CMK (cell line): Measurements from ENCODE around the gene PTPRT.

ENCODE experiments used
- DNase-seq: peaks from one replicate; pipeline ENCODE4 v3.0.0-alpha.2; 2010; ENCODE audit warnings: low read depth

PTPRT gene

GRCh38 chr20:42611889-42612837 is 577.5 kb downstream of the PTPRT start:
- no peak for DNase-seq

GRCh38 chr20:42611423-42611822 is 578.3 kb downstream of the PTPRT start:
- DNase-seq = no peak

GRCh38 chr20:42610070-42610469 is 579.6 kb downstream of the PTPRT start:
- no peak for DNase-seq

GRCh38 chr20:42609618-42610017 is 580.1 kb downstream of the PTPRT start:
- no peak for DNase-seq

GRCh38 chr20:42604998-42605956 is 584.4 kb downstream of the PTPRT start:
- no peak for DNase-seq

- no peak for DNase-seq
Observed at GRCh38 chr20:42603655-42604054, 586.1 kb downstream of the PTPRT start.

GRCh38 chr20:42598581-42598980 is 591.1 kb downstream of the PTPRT start:
- DNase-seq = no peak

- DNase-seq = no peak
Observed at GRCh38 chr20:42595625-42596024, 594.1 kb downstream of the PTPRT start.

GRCh38 chr20:42594659-42595058 is 595.0 kb downstream of the PTPRT start:
- DNase-seq = no peak

GRCh38 chr20:42594011-42594410 is 595.7 kb downstream of the PTPRT start:
- no peak for DNase-seq

- DNase-seq = no peak
Observed at GRCh38 chr20:42589976-42590639, 599.6 kb downstream of the PTPRT start.

GRCh38 chr20:42588847-42589246 is 600.9 kb downstream of the PTPRT start:
- no peak for DNase-seq

- DNase-seq = no peak
Observed at GRCh38 chr20:42587427-42587826, 602.3 kb downstream of the PTPRT start.

GRCh38 chr20:42581311-42581710 is 608.4 kb downstream of the PTPRT start:
- no peak for DNase-seq

GRCh38 chr20:42576167-42576566 is 613.5 kb downstream of the PTPRT start:
- no peak for DNase-seq

GRCh38 chr20:42572320-42573016 is 617.2 kb downstream of the PTPRT start:
- DNase-seq = no peak

- DNase-seq = no peak
Observed at GRCh38 chr20:42567409-42567808, 622.3 kb downstream of the PTPRT start.

- no peak for DNase-seq
Observed at GRCh38 chr20:42565235-42565995, 624.3 kb downstream of the PTPRT start.

- no peak for DNase-seq
Observed at GRCh38 chr20:42559665-42560064, 630.0 kb downstream of the PTPRT start.

- DNase-seq = no peak
Observed at GRCh38 chr20:42556575-42556974, 633.1 kb downstream of the PTPRT start.

GRCh38 chr20:42553374-42553773 is 636.3 kb downstream of the PTPRT start:
- DNase-seq = no peak
